Measurements from ENCODE around the gene SLC35C1. TPM values are rescaled to one million over a fixed set of nuclear protein-coding genes. Genes with fewer than 3 reads are reported as not detected.

Gene SLC35C1
- total and polyA plus RNA-seq, 2 experiments from 2014 or later: 6.8 to 11.0 TPM

- TF ChIP-seq ZNF462 (CRISPR knock-in tag; IDR thresholded peaks at IDR 0.05) (no peak), CREB1 (CRISPR knock-in tag; IDR thresholded peaks at IDR 0.05; ENCODE audit: low read depth) (no peak), POLR2AphosphoS5 (IDR thresholded peaks at IDR 0.05; ENCODE audit: low read depth) (no peak), JUNB (IDR thresholded peaks at IDR 0.05; ENCODE audit: unreplicated experiment) (no peak)
Observed at GRCh38 chr11:45802531-45803317, 2.2 kb upstream of the SLC35C1 start (continued).

GRCh38 chr11:45803971-45804760 lies 783 bp upstream of the SLC35C1 start:
- Mint-ChIP-seq H3K27ac (no peak overlapping the region), H3K27me3 (ENCODE audit: insufficient read depth, low read depth, poor library complexity) (peaks cover 32% of the 10 kb centered on the region)

More at GRCh38 chr11:45803971-45804760, 783 bp upstream of the SLC35C1 start:
- Mint-ChIP-seq H3K36me3 (ENCODE audit: low read depth) (peaks cover 2% of the 10 kb centered on the region; the same call in 1 of the 3 replicates), H3K9me3 (no peaks in the 10 kb centered on the region; the same call in 2 of the 3 replicates), H3K4me1 (peaks cover 16% of the 10 kb centered on the region), H3K4me3 (peak overlapping the region; percentile 87)
- Histone ChIP-seq H3F3A (replicated peaks; ENCODE audit: low read depth) (no peaks in the 10 kb centered on the region), H2AFZ (peak overlapping the region; percentile 100), H3K9me2 (ENCODE audit: insufficient read depth) (no peaks in the 10 kb centered on the region; the same call in 1 of the 2 replicates), H3K4me2 (peak overlapping the region; percentile 98), H4K20me1 (replicated peaks; ENCODE audit: insufficient read depth) (no peaks in the 10 kb centered on the region), H3K4me3 (peak overlapping the region; percentile 90), H3K27me3 (ENCODE audit: insufficient read depth) (peaks cover 18% of the 10 kb centered on the region), H3K4me1 (ENCODE audit: insufficient read depth) (peaks cover 3% of the 10 kb centered on the region; the same call in 1 of the 2 replicates), H3K36me3 (ENCODE audit: insufficient read depth) (no peaks in the 10 kb centered on the region), H3K27ac (ENCODE audit: low read depth) (no peak overlapping the region), H3K79me2 (replicated peaks; ENCODE audit: insufficient read depth) (peaks cover 11% of the 10 kb centered on the region)
- peak; percentile 87 for DNase-seq (ENCODE audit: low spot score)
- peak; percentile 49 for ATAC-seq
- no peak for TF ChIP-seq NANOG (IDR thresholded peaks at IDR 0.05; ENCODE audit: borderline replicate concordance)
- TF ChIP-seq JUNB (IDR thresholded peaks at IDR 0.05; ENCODE audit: unreplicated experiment): no peak
- no peak; the same call in 1 of the 2 replicates for TF ChIP-seq POLR2AphosphoS5 (IDR thresholded peaks at IDR 0.05; ENCODE audit: low read depth)
- no peak for TF ChIP-seq STAT1 (IDR thresholded peaks at IDR 0.05; ENCODE audit: unreplicated experiment)
